H1 (cell line): ENCODE results near the gene PARM1. TPM values are rescaled to one million over a fixed set of nuclear protein-coding genes. Genes with fewer than 3 reads are reported as not detected.

ENCODE experiments used
- CTCF ChIA-PET: fragments of 300-600 bp; sonication (Branson Sonifier 250); formaldehyde crosslinking; loops from one replicate; lab custom pipeline; 2021; ENCODE audit not compliant: partially characterized antibody; lab: Charles Lee
- POLR2A ChIA-PET: fragments of 300-600 bp; sonication (Branson Sonifier 250); formaldehyde crosslinking; loops from one replicate; lab custom pipeline; 2021; ENCODE audit warnings: inconsistent platforms; ENCODE audit not compliant: partially characterized antibody; lab: Charles Lee
- DNase-seq, 2 experiments: peaks; one replicate each; pipeline versions ENCODE4 v3.0.0 to v3.0.0-alpha.2; 2010 to 2022; ENCODE audit warnings: low spot score in 2 of 2, low read depth in 1 of 2, mixed read lengths in 1 of 2
- FAIRE-seq: peaks from 2 replicates; lab custom pipeline; 2011; peaks lifted over from hg19 to GRCh38; lab: Jason Lieb, UNC
- H2AFZ ChIP-seq: 2 replicates; pipeline ENCODE4 v1.8.1; 2012; ENCODE audit warnings: low read length, inconsistent platforms
- H2AK5ac ChIP-seq: 2 replicates; pipeline ENCODE4 v1.6.1; 2013; ENCODE audit warnings: low read depth, low read length
- H2BK120ac ChIP-seq: replicated peaks from 2 replicates; pipeline ENCODE3; 2013; ENCODE audit warnings: low read depth, low read length, inconsistent platforms
- H2BK12ac ChIP-seq: 2 replicates; pipeline ENCODE4 v1.6.1; 2013; ENCODE audit warnings: low read depth, low read length
- H2BK15ac ChIP-seq: 2 replicates; pipeline ENCODE4 v1.6.1; 2013; ENCODE audit warnings: low read length
- H2BK20ac ChIP-seq: 2 replicates; pipeline ENCODE4 v1.6.1; 2013; ENCODE audit warnings: low read length
- H2BK5ac ChIP-seq: 2 replicates; pipeline ENCODE4 v1.6.1; 2013; ENCODE audit warnings: low read depth, low read length
- H3K14ac ChIP-seq: 2 replicates; pipeline ENCODE4 v1.6.1; 2013; ENCODE audit warnings: inconsistent platforms; ENCODE audit not compliant: insufficient read length
- H3K18ac ChIP-seq: 2 replicates; pipeline ENCODE4 v1.6.1; 2013; ENCODE audit warnings: low read length; ENCODE audit errors: extremely low read depth
- H3K23ac ChIP-seq: 2 replicates; pipeline ENCODE4 v1.6.1; 2013; ENCODE audit warnings: inconsistent platforms; ENCODE audit not compliant: insufficient read length
- H3K23me2 ChIP-seq: 2 replicates; pipeline ENCODE4 v1.6.1; 2013; ENCODE audit warnings: low read depth, low read length
- H3K27ac ChIP-seq: 2 replicates; pipeline ENCODE4 v1.6.1; 2011; ENCODE audit warnings: low read depth, low read length, inconsistent platforms
- H3K27me3 ChIP-seq, 4 experiments: replicated peaks in 1 of 4; 1 replicate in 1 of 4; 2 replicates in 3 of 4; pipeline versions ENCODE4 v1.6.1 to v1.8.1; 2011 to 2013; ENCODE audit warnings: low read length in 3 of 4, mild to moderate bottlenecking in 3 of 4, inconsistent platforms in 2 of 4, mixed read lengths in 2 of 4, moderate library complexity in 1 of 4; ENCODE audit not compliant: control insufficient read depth in 3 of 4, insufficient read depth in 3 of 4; ENCODE audit errors: extremely low read depth in 1 of 4
- H3K36me3 ChIP-seq, 4 experiments: 2 replicates each; pipeline versions ENCODE4 v1.6.1 to v1.8.1; 2011 to 2013; ENCODE audit warnings: mild to moderate bottlenecking in 4 of 4, low read length in 3 of 4, moderate library complexity in 2 of 4, control low read depth in 1 of 4, inconsistent platforms in 1 of 4; ENCODE audit not compliant: insufficient read depth in 4 of 4, control insufficient read depth in 2 of 4
- H3K4ac ChIP-seq: replicated peaks from 2 replicates; pipeline ENCODE3; 2013; ENCODE audit warnings: low read length, low read depth, mixed read lengths, inconsistent platforms; ENCODE audit not compliant: insufficient read length
- H3K4me1 ChIP-seq, 4 experiments: replicated peaks in 1 of 4; 1 replicate in 1 of 4; 2 replicates in 3 of 4; pipeline versions ENCODE4 v1.6.1 to v1.8.1; 2011 to 2013; ENCODE audit warnings: low read length in 3 of 4, inconsistent platforms in 2 of 4, mixed read lengths in 1 of 4; ENCODE audit not compliant: insufficient read depth in 4 of 4, control insufficient read depth in 3 of 4
- H3K4me2 ChIP-seq, 2 experiments: 2 replicates each; pipeline versions ENCODE4 v1.6.1 to v1.8.1; 2011 to 2013; ENCODE audit warnings: low read depth in 2 of 2, low read length in 2 of 2, control low read depth in 1 of 2, inconsistent platforms in 1 of 2, mild to moderate bottlenecking in 1 of 2; ENCODE audit not compliant: insufficient read depth in 1 of 2
- H3K4me3 ChIP-seq, 4 experiments: fragments of 200-600, 300-600 bp in 1 of 4; sonication (generic), shearing (Covaris generic), sonication (Bioruptor Twin) in 1 of 4; 2 replicates each; pipeline versions ENCODE4 v1.5.1 to v1.8.1; 2011 to 2016; ENCODE audit warnings: low read length in 4 of 4, low read depth in 3 of 4, control low read depth in 2 of 4, inconsistent platforms in 2 of 4, mild to moderate bottlenecking in 2 of 4, mixed read lengths in 1 of 4, moderate library complexity in 1 of 4; ENCODE audit not compliant: insufficient read depth in 2 of 4; ENCODE audit errors: extremely low read depth in 1 of 4
- H3K56ac ChIP-seq: replicated peaks from 2 replicates; pipeline ENCODE3; 2013; ENCODE audit warnings: low read depth, mild to moderate bottlenecking, mixed read lengths, low read length, inconsistent platforms; ENCODE audit not compliant: insufficient read length
- H3K79me1 ChIP-seq: 2 replicates; pipeline ENCODE4 v1.6.1; 2013; ENCODE audit warnings: low read depth, low read length, control low read depth
- H3K79me2 ChIP-seq, 2 experiments: 2 replicates each; pipeline versions ENCODE4 v1.6.1 to v1.8.1; 2012 to 2013; ENCODE audit warnings: low read length in 2 of 2, mild to moderate bottlenecking in 2 of 2, inconsistent platforms in 1 of 2; ENCODE audit not compliant: insufficient read depth in 2 of 2, control insufficient read depth in 1 of 2
- H3K9ac ChIP-seq, 4 experiments: replicated peaks in 1 of 4; 1 replicate in 1 of 4; 2 replicates in 3 of 4; pipeline versions ENCODE4 v1.6.1 to v1.8.1; 2011 to 2013; ENCODE audit warnings: low read depth in 3 of 4, low read length in 3 of 4, control low read depth in 2 of 4, mild to moderate bottlenecking in 2 of 4, moderate library complexity in 2 of 4, inconsistent platforms in 1 of 4; ENCODE audit errors: extremely low read depth in 1 of 4
- H3K9me3 ChIP-seq, 2 experiments: 2 replicates each; pipeline versions ENCODE4 v1.6.1 to v1.8.1; 2012 to 2013; ENCODE audit warnings: mild to moderate bottlenecking in 2 of 2, moderate library complexity in 2 of 2, control low read depth in 1 of 2, inconsistent platforms in 1 of 2, low read depth in 1 of 2, low read length in 1 of 2, mixed read lengths in 1 of 2; ENCODE audit not compliant: insufficient read depth in 2 of 2
- H4K20me1 ChIP-seq, 2 experiments: replicated peaks in 1 of 2; 2 replicates each; pipeline versions ENCODE3 to v1.8.1; 2011 to 2013; ENCODE audit warnings: inconsistent platforms in 2 of 2, low read length in 2 of 2, mild to moderate bottlenecking in 1 of 2; ENCODE audit not compliant: insufficient read depth in 2 of 2, control insufficient read depth in 1 of 2
- H4K5ac ChIP-seq: 2 replicates; pipeline ENCODE4 v1.6.1; 2013; ENCODE audit warnings: low read length, low read depth, mixed read lengths, inconsistent platforms; ENCODE audit not compliant: insufficient read length
- H4K8ac ChIP-seq: 2 replicates; pipeline ENCODE4 v1.8.0; 2013; ENCODE audit warnings: mild to moderate bottlenecking, moderate library complexity, low read length, inconsistent platforms; ENCODE audit not compliant: insufficient read depth; ENCODE audit errors: extremely low read depth
- H4K91ac ChIP-seq: replicated peaks from 2 replicates; pipeline ENCODE3; 2013; ENCODE audit warnings: low read length, mixed read lengths, inconsistent platforms; ENCODE audit not compliant: insufficient read length
- ASH2L ChIP-seq: fragments of 200-600, 300-600 bp; sonication (generic); IDR thresholded peaks from one replicate; pipeline ENCODE4 v1.7.1; 2017; ENCODE audit warnings: low read length
- CBX5 ChIP-seq: fragments of 300-800, 300-1000 bp; sonication (generic); IDR thresholded peaks from 2 replicates; pipeline ENCODE4 v1.7.1; 2016; ENCODE audit warnings: antibody characterized with exemption, low read length, low read depth
- CEBPB ChIP-seq: IDR thresholded peaks from 2 replicates; pipeline ENCODE4 v1.6.1; 2012; ENCODE audit warnings: low read depth, low read length
- POLR2A ChIP-seq, 2 experiments: IDR thresholded peaks; 1 replicate in 1 of 2; 2 replicates in 1 of 2; pipeline ENCODE4 v1.6.1; 2011; ENCODE audit warnings: low read depth in 2 of 2, low read length in 2 of 2, mild to moderate bottlenecking in 2 of 2; ENCODE audit errors: control extremely low read depth in 1 of 2
- RBBP5 ChIP-seq: IDR thresholded peaks from 2 replicates; pipeline ENCODE4 v1.7.1; 2012; ENCODE audit warnings: low read depth, mild to moderate bottlenecking, inconsistent platforms, low read length, moderate library complexity, borderline replicate concordance
- RFX5 ChIP-seq: IDR thresholded peaks from 2 replicates; pipeline ENCODE4 v1.6.1; 2011; ENCODE audit warnings: low read depth, low read length, improper control_type of control experiment, borderline replicate concordance
- SIRT6 ChIP-seq: IDR thresholded peaks from one replicate; pipeline ENCODE4 v1.7.1; 2012; ENCODE audit warnings: low read length, inconsistent platforms
- SP2 ChIP-seq: IDR thresholded peaks from 2 replicates; pipeline ENCODE4 v1.6.1; 2012; ENCODE audit warnings: mild to moderate bottlenecking, low read length, inconsistent platforms
- SP4 ChIP-seq: IDR thresholded peaks from 2 replicates; pipeline ENCODE4 v1.6.1; 2012; ENCODE audit warnings: low read length, inconsistent platforms
- TCF12 ChIP-seq: IDR thresholded peaks from 2 replicates; pipeline ENCODE4 v1.6.1; 2011; ENCODE audit warnings: low read depth, mild to moderate bottlenecking, low read length
- USF2 ChIP-seq: IDR thresholded peaks from 2 replicates; pipeline ENCODE4 v1.6.1; 2011; ENCODE audit warnings: low read length, improper control_type of control experiment
- ZNF274 ChIP-seq: IDR thresholded peaks from 2 replicates; pipeline ENCODE4 v1.7.0; 2012; ENCODE audit warnings: low read length, borderline replicate concordance; ENCODE audit errors: extremely low read depth
- WGBS, 2 experiments: shearing (Covaris generic) in 1 of 2; methylation state at CpG; one replicate each; pipeline versions ENCODE4 v1.1.6 to v1.1.7; 2013 to 2015; ENCODE audit warnings: low lambda C conversion rate in 2 of 2, mixed read lengths in 2 of 2, inconsistent platforms in 1 of 2, low coverage in 1 of 2, missing lambda C conversion rate in 1 of 2; ENCODE audit not compliant: insufficient replicate concordance in 2 of 2, insufficient coverage in 1 of 2, insufficient read length in 1 of 2; ENCODE audit errors: extremely low coverage in 1 of 2, missing lambda C conversion rate in 1 of 2; 5-methylcytosine and 5-hydroxymethylcytosine counted together
- polyA plus RNA-seq, 7 experiments: library from polyadenylated mRNA; depleted of rRNA in 3 of 7; stranded (reverse) in 5 of 7; unstranded in 2 of 7; fragments of >200 nt in 5 of 7; fragments of 200-250 nt in 2 of 7; gene quantifications; 1 replicate in 5 of 7; 2 replicates in 1 of 7; 4 replicates in 1 of 7; pipeline versions ENCODE4 v1.2.1 to v1.2.3, GENCODE V29; 2011 to 2013; ENCODE audit warnings: missing spikeins in 2 of 7, mixed read lengths in 2 of 7
- total RNA-seq: library from RNA; stranded (reverse); fragmentation: NEBNext Ultra II Directional; extraction: Animal tissue kit (Norgen Biotek cat#: 25700); gene quantifications from 2 replicates; pipeline ENCODE4 v1.2.1, GENCODE V29; 2021
- TF ChIP-seq, protein P1 (sequence below): IDR thresholded peaks from 2 replicates; pipeline ENCODE4 v1.6.1; 2012; ENCODE audit warnings: inconsistent platforms

The PARM1 gene
- total and polyA plus RNA-seq, 2 of the 8 experiments (the other 6 are each of a cell fraction or from before 2014, with no cell fraction given), result 2.0 to 5.3 TPM

DNA sequence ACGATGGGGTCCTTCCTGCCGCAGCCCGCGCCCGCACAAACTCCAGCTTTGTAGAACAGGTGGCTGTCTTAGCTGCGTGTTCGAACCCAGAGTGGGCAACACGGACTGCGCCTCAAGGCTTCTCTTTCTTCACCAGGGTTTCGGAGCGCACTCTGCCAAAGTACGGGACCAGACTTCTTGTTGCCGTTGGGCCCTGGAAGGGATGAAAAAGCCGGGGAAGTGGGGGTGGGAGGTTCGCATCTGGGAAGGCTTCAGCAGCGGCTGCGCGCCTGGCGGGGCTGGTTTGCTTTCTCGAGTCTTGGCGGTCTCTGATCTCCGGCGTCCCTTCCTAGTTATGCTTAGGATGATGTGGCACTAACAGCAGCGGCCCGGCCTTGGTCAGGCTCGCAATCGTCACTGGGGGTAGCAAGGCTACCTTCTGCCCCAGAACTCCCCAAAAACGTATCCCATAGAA lies 673 bp downstream of the PARM1 start:
- H2AFZ ChIP-seq, result peak overlapping the region; percentile 96
- peak overlapping the region; percentile 56 for H3K18ac ChIP-seq
- no peak overlapping the region for H3K27ac ChIP-seq
- H3K27me3 ChIP-seq, result peaks cover 4 to 30% (median 26%) of the 10 kb centered on the region in 4 experiments
- CTCF ChIA-PET, result interaction anchor here (1.0 to 5.5 kb wide), 9 partner anchors 11 to 395 kb away, joined by 3 to 33 read pairs (median 7); partner anchors contain the start of gene BTC
- no peak overlapping the region for H3K56ac ChIP-seq
- peak overlapping the region; percentile 25; the same call in 1 of the 2 replicates for H2BK15ac ChIP-seq
- no peak overlapping the region for H2BK20ac ChIP-seq
- no peak overlapping the region for H3K14ac ChIP-seq
- peak overlapping the region; percentile 96 to 98 for H3K4me2 ChIP-seq
- peaks cover 3 to 4% of the 10 kb centered on the region in 2 experiments for H4K20me1 ChIP-seq
- H3K4me1 ChIP-seq, result peaks cover 0 to 15% (median 7%) of the 10 kb centered on the region in 4 experiments; a peak in 5 of 7 replicates
- POLR2A ChIA-PET, result interaction anchor here (1.1 to 1.4 kb wide), 2 partner anchors 10 to 59 kb away, joined by 3 read pairs; no protein-coding TSS in a partner anchor
- H2BK5ac ChIP-seq, result no peak overlapping the region
- no peak overlapping the region for H2BK12ac ChIP-seq
- H3K4me3 ChIP-seq, result peak overlapping the region; percentile 62 to 80 (median 65)
- no peaks in the 10 kb centered on the region for H3K36me3 ChIP-seq
- H4K5ac ChIP-seq, result no peak overlapping the region
- no peak overlapping the region for H3K23ac ChIP-seq
- WGBS, 2 experiments, result 1% methylated on average over 28 of the region's 28 CpGs; no CpG with 5 or more reads in 1 of the 2 experiments
- H3K23me2 ChIP-seq, result peaks cover 17% of the 10 kb centered on the region; the same call in 1 of the 2 replicates
- H3K79me1 ChIP-seq, result no peaks in the 10 kb centered on the region
- H2BK120ac ChIP-seq, result no peak overlapping the region
- no peak overlapping the region for H3K4ac ChIP-seq
- no peak overlapping the region for H2AK5ac ChIP-seq
- H3K79me2 ChIP-seq, result no peaks in the 10 kb centered on the region
- peak overlapping the region in 1 of 4 experiments; percentile 43; a peak in 2 of 7 replicates for H3K9ac ChIP-seq
- FAIRE-seq, result no peak
- H4K8ac ChIP-seq, result peak overlapping the region; percentile 94
- no peak for DNase-seq
- no peak overlapping the region for H4K91ac ChIP-seq
- H3K9me3 ChIP-seq, result no peaks in the 10 kb centered on the region
- no peak for TF ChIP-seq CBX5
- no peak for TF ChIP-seq CEBPB
- no peak for TF ChIP-seq RFX5
- TF ChIP-seq, protein P1, sequence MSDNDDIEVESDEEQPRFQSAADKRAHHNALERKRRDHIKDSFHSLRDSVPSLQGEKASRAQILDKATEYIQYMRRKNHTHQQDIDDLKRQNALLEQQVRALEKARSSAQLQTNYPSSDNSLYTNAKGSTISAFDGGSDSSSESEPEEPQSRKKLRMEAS, result no peak
- no peak for TF ChIP-seq SP4
- no peak for TF ChIP-seq POLR2A (IDR thresholded peaks at IDR 0.05; ENCODE audit: control extremely low read depth in 1 of 2, low read depth in 2 of 2, low read length in 2 of 2)
- TF ChIP-seq SIRT6, result no peak
- peak; percentile 24; the same call in 1 of the 2 replicates for TF ChIP-seq RBBP5
- TF ChIP-seq SP2, result no peak
- peak; percentile 54 for TF ChIP-seq ASH2L
- no peak for TF ChIP-seq TCF12
- TF ChIP-seq ZNF274, result no peak
- no peak for TF ChIP-seq USF2
